ENCODE measurements around the gene GPR85. TPM values are rescaled to one million over a fixed set of nuclear protein-coding genes. Genes with fewer than 3 reads are reported as not detected.

Gene GPR85
- polyA plus RNA-seq, 2 of the 4 experiments (the other 2 are of a cell fraction), result 0.10 TPM; not detected in 1

GRCh38 chr7:113093561-113093960, 6.9 kb upstream of the GPR85 start:
- 0% methylated on average over 1 of the region's 1 CpG for WGBS (ENCODE audit: missing lambda C conversion rate)
- Histone ChIP-seq H3K9me3 (no peaks in the 10 kb centered on the region), H3K27ac (no peak overlapping the region), H3K4me2 (no peak overlapping the region), H3K4me1 (no peaks in the 10 kb centered on the region), H3K4me3 (no peak overlapping the region)
- no peak for FAIRE-seq
- ATAC-seq, result no peak
- TF ChIP-seq KDM1A (IDR thresholded peaks at IDR 0.05; ENCODE audit: low read depth), result no peak
- TF ChIP-seq HDAC2 (IDR thresholded peaks at IDR 0.05), result no peak
- no peak for TF ChIP-seq REST (IDR thresholded peaks at IDR 0.05)
- no peak for TF ChIP-seq SMC3 (IDR thresholded peaks at IDR 0.05)
- TF ChIP-seq NPAS2 (CRISPR knock-in tag; IDR thresholded peaks at IDR 0.05; ENCODE audit: borderline replicate concordance), result no peak
- TF ChIP-seq MAX (IDR thresholded peaks at IDR 0.05), result no peak
- TF ChIP-seq MAZ (IDR thresholded peaks at IDR 0.05; ENCODE audit: borderline replicate concordance, low read depth, low read length), result no peak
- no peak for TF ChIP-seq HEYL (CRISPR knock-in tag; IDR thresholded peaks at IDR 0.05)
- ChIA-PET POLR2A (no interaction called here), CTCF (interaction anchor here (1.2 kb wide), 1 partner anchor 18 kb away, joined by 3 read pairs; no protein-coding TSS in a partner anchor)
- no peak for DNase-seq (ENCODE audit: low read depth in 1 of 2, low spot score in 1 of 2)

GRCh38 chr7:113092762-113093161, 6.1 kb upstream of the GPR85 start:
- Histone ChIP-seq H3K4me1 (no peaks in the 10 kb centered on the region), H3K27ac (no peak overlapping the region), H3K4me3 (no peak overlapping the region), H3K4me2 (no peak overlapping the region), H3K9me3 (no peaks in the 10 kb centered on the region)
- DNase-seq (ENCODE audit: low read depth in 1 of 2, low spot score in 1 of 2) (no peak), ATAC-seq (no peak), FAIRE-seq (no peak)
- ChIA-PET POLR2A (no interaction called here), CTCF (interaction anchor here (0.6 kb wide), 1 partner anchor 459 kb away, joined by 3 read pairs; no protein-coding TSS in a partner anchor)
- 13% methylated on average over 1 of the region's 1 CpG for WGBS (ENCODE audit: missing lambda C conversion rate)
- TF ChIP-seq MAX (IDR thresholded peaks at IDR 0.05) (no peak), KDM1A (IDR thresholded peaks at IDR 0.05; ENCODE audit: low read depth) (no peak), BCL3 (IDR thresholded peaks at IDR 0.05) (no peak), E2F6 (IDR thresholded peaks at IDR 0.05; ENCODE audit: borderline replicate concordance, low read depth) (no peak), PHF8 (IDR thresholded peaks at IDR 0.05; ENCODE audit: borderline replicate concordance, low read depth) (no peak), RFX5 (IDR thresholded peaks at IDR 0.05) (no peak), BHLHE40 (IDR thresholded peaks at IDR 0.05; ENCODE audit: low read depth, low read length) (no peak), ZSCAN20 (CRISPR knock-in tag; IDR thresholded peaks at IDR 0.05) (no peak), JUN (IDR thresholded peaks at IDR 0.05) (no peak), HEYL (CRISPR knock-in tag; IDR thresholded peaks at IDR 0.05) (no peak), HOXA7 (CRISPR knock-in tag; IDR thresholded peaks at IDR 0.05) (no peak), RAD21 (conservative IDR thresholded peaks at IDR 0.05 in 1 of 2, IDR thresholded peaks at IDR 0.05 in 1 of 2) (no peak), TP53 (CRISPR knock-in tag; IDR thresholded peaks at IDR 0.05) (no peak), REST (IDR thresholded peaks at IDR 0.05) (no peak), USF2 (IDR thresholded peaks at IDR 0.05) (no peak)
